GM21529 (cell line): ENCODE measurements around the gene ANKRD40.

Experiments used
- ATAC-seq: cut with Tn5 transposase; IDR thresholded peaks from one replicate; pipeline ENCODE4 v1.9.1; 2021; ENCODE audit not compliant: unreplicated experiment

Gene ANKRD40

DNA sequence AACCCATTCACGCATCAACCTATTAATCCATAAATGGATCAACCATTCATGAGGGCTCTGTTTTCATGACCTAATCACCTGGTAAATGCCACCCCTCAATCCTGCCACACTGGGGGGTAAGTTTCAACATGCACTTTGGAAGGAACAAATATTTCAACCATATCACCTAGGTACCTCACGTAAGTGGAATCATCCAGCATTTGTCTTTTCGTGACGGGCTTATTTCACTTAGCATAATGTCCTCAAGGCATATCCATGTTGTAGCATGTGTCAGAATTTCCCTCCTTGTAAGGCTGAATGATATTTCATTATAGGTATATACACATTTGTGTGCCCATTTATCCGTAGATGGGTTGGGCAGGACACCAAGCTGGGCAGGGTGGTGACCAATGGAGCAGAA, 35.6 kb downstream of the ANKRD40 start:
- no peak for ATAC-seq

- ATAC-seq: no peak
Observed at GRCh38 chr17:50668838-50669581, 38.7 kb downstream of the ANKRD40 start.

DNA sequence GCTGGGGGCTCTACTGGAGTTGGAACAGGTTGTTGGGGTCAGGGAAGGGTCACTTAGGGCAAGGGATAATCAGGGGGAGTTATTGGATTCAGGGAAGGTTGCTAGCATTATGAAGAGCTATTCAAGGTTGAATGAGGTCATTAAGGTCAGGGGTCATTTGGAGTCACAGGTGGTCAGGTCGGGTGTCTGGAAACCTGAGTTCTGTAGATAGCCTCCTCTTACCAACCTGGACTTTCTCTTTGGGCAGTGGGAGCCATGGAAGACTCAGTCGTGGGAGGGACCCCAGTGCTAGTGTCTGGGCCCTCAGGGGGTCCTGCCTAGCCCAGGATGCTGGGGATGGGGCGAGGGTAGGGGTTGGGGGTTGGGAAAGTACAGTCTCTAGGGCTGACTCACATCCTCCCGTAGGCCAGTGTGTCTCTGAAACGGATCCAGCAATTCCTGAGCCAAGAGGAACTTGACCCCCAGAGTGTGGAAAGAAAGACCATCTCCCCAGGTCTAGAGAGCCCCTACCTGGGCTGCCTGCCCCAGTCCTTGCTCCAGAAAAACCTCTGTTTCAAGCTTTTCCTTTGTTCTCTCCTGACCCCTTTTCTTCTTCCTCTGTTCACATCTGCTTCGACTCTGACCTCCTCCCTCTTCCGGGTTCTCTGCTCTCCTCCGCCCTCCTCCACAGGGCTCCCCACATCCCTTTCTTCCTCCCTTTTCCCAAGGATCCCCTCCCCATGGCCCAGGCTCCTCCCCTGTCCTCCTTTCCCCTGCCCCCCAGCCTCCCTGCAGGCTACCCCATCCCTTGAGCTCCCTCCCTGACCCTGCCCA, 39.5 kb downstream of the ANKRD40 start:
- no peak for ATAC-seq

GRCh38 chr17:50667259-50668024, 40.3 kb downstream of the ANKRD40 start:
- no peak for ATAC-seq

DNA sequence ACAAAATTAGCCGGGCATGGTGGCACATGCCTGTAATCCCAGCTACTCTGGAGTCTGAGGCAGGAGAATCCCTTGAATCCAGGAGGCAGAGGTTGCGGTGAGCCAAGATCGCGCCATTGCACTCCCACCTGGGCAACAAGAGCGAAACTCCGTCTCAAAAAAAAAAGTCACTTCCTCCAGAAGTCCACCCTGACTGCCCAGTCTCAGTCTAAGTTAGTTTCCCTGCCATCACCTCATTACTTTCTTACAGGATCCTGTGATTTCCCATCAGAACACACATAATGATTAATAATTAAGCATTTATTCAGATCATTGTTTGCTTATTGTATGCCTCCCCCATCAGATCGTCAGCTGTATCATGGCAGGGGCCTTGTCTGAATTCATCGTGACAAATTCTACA, 41.4 kb downstream of the ANKRD40 start:
- ATAC-seq: no peak

DNA sequence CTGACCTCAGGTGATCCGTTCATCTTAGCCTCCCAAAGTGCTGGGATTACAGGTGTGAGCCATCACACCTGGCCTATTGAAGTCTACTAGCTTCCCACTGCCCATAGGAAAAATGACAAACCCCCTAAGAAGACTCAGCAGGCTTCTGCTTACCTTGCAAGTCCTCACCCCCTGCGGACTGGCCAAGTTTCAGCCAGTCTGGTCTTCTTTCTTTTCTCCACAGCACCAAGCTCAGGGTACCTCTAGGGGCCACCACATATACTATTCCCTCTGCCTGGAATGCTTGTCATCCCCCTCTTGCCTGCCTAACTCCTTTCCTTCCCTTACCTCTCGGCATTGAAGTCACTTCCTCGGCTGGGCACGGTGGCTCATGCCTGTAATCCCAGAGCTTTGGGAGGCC, 41.9 kb downstream of the ANKRD40 start:
- ATAC-seq: no peak

DNA sequence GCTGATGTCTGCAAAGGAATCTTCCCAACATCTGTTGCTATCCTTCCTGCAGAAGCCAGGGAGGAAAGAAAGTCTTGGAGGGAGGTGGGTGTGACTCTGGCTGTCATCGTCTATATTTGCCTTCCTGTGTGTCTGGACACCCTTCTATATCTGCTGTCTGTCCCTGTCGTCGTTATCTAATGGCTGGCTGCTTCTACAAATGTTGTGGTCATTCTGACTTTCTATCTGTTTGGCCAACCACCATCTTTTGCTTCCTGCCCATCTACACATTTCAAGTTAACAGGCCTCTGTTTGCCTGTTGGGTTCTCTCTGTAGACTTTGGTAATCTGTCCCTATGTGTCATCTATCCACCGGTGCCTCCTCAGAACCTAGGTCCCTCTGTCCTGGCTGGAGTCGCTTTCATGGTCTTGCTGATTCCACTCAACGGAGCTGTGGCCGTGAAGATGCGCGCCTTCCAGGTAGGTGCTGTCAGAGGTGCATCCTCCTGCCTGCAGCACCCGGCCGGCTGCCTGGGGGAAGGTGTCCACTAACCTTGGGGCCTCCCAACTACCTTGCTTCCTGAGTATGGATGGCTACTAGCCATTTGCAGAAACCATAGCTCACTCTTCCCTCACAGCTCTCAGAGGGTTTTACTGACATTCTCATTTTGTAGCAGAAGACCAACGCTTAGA, 42.8 kb downstream of the ANKRD40 start:
- ATAC-seq: no peak

- no peak for ATAC-seq
Observed at GRCh38 chr17:50663812-50664374, 43.8 kb downstream of the ANKRD40 start.

DNA sequence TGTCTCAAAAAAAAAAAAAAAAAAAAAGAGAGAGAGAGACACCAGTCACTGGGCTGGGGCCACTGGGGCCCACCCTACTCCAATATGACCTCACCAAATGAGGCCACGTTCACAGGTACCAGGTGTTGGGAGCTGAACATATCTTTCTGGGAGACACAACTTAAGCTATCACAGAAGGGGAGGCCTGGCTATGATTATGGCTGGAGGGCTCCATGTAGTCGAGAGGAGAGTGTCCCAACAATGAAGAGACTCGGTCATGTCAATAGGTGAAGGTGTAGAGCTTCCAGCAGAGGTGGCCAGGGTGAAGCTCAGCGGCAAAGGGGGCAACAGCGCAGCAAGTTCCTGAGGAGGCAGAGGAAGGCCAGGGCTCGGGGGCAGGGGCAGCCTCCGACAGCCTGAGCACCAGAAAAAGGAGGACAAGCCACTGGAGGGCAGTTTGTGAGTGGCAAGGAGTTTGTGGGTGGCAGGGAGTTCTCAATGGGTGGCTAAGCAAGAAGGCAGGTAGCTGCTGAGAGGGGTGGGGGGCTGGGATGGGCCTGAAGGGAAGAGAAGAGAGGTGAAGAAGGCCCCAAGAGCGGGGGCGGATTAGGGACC, 45.0 kb downstream of the ANKRD40 start:
- ATAC-seq: no peak

GRCh38 chr17:50661795-50662391, 45.8 kb downstream of the ANKRD40 start:
- no peak for ATAC-seq

- no peak for ATAC-seq
Observed at GRCh38 chr17:50661348-50661747, 46.4 kb downstream of the ANKRD40 start.

- ATAC-seq: no peak
Observed at GRCh38 chr17:50660887-50661345, 46.8 kb downstream of the ANKRD40 start.

GRCh38 chr17:50660042-50660886, 47.5 kb downstream of the ANKRD40 start:
- ATAC-seq: no peak

- no peak for ATAC-seq
Observed at GRCh38 chr17:50659179-50659578, 48.5 kb downstream of the ANKRD40 start.

- no peak for ATAC-seq
Observed at GRCh38 chr17:50658616-50659015, 49.1 kb downstream of the ANKRD40 start.

DNA sequence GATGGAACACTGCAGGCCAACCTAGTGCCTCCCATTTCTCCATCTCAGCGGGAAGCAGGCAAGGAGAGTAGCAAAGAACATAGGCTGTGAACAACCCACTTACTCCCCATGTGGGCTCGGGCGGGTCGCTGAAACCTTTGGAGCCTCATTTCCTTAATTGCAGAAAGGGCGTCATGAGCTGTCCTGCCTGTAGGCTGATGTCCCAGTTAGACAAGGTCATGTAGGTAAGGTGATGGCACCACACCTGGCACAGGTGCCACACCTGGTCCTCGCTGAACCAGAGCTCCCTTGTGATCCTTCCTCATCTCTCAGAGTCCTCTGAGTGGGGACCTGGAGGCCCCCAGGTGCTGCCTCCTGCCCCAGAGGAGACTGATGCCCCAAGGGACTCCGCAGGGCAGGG, 50.1 kb downstream of the ANKRD40 start:
- no peak for ATAC-seq

DNA sequence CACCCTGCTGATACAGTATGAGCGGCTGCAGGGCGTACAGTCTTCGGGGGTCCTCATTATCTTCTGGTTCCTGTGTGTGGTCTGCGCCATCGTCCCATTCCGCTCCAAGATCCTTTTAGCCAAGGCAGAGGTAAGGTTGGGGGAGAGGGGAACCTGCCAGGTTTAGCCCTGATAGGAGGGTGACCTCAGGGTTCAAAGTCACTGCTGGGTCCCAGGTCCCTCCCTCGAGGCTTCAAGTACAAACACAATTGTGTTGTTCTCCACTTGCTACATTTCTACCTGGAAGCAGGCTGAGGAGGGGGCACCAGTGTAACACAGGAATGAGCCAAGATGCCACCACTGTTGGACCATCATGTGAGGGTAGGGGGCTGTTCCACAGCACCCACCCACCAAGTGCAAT, 50.7 kb downstream of the ANKRD40 start:
- ATAC-seq: no peak

DNA sequence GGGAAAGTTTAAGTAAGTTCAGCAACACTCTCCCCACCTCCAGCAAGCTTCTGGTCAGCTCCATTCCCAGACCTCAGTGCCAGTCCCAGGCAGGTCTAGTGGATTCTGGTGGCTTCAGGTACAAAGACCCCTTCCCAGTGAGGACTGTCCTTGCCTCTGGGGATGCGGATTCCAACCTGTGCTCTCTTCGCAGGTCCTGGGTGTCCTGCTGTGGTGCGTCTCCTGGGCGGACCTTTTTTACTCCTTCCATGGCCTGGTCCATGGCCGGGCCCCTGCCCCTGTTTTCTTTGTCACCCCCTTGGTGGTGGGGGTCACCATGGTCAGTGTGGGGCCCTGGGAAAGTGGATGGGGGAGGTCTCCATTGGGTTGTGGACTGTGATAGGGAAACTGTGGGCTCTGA, 51.2 kb downstream of the ANKRD40 start:
- no peak for ATAC-seq

GRCh38 chr17:50653738-50654137, 54.0 kb downstream of the ANKRD40 start:
- ATAC-seq: no peak
